NCI-H460 (cell line): ENCODE results near the gene TELO2. TPM values are rescaled to one million over a fixed set of nuclear protein-coding genes. Genes with fewer than 3 reads are reported as not detected.

ENCODE experiments used
- DNase-seq: peaks from one replicate; pipeline ENCODE4 v3.0.0-alpha.2; 2016; ENCODE audit warnings: low read depth; ENCODE audit errors: extremely low read depth
- total RNA-seq: library from RNA; depleted of rRNA; stranded (reverse); fragments of >200 nt; shearing (Covaris generic); gene quantifications from 2 replicates; pipeline ENCODE4 v1.2.3, GENCODE V29; 2014

The TELO2 gene
- total RNA-seq, 1 experiment from 2014 or later, result 7.8 TPM

DNA sequence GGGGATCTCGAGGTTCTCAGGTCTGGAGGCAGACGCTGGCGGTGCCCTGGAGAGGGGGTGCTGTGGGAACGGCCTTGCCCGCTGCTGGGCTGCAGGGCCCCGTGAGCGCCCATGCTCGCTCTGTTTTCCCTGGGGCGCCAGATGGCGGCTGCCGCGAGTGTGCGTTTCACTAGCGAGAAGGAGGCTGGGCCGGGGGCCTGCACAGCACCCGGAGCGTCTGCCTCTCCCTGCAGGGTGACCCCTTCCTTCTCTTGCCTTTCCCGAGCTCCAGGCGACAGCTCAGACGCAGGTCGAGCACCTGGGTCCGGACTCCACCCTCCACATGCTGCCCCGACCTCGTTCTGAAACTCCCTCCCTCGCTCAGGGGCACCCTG is 2.7 kb downstream of the TELO2 start:
- DNase-seq, result no peak

- DNase-seq, result no peak
These were observed 3.3 kb downstream of the TELO2 start for GRCh38 chr16:1496464-1496863.

DNA sequence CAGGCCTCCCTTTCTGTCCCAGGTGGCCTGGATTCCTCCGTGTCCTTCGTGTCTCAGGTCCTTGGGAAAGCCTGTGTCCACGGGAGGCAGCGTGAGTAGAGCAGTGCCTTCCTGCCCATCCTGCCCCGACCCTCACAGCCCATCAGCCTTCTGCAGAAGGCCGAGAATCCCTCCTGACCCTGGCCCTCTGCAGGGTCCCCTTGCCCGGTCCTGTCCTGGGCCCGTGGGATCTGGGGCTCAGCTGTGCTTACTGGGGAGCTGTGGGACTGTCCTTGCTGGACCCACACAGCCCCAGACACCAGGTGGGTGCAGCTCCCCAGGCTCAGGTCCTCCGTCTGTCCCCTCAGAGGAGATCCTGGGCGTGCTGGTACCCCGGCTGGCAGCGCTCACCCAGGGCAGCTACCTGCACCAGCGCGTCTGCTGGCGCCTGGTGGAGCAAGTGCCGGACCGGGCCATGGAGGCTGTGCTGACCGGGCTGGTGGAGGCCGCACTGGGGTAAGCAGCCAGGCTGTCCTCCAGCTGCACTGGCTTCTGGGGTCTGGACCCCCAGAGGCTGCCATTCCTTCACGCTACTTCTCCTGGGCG is 3.9 kb downstream of the TELO2 start:
- DNase-seq, result no peak

GRCh38 chr16:1498899-1499676 is 5.9 kb downstream of the TELO2 start:
- DNase-seq, result no peak

DNA sequence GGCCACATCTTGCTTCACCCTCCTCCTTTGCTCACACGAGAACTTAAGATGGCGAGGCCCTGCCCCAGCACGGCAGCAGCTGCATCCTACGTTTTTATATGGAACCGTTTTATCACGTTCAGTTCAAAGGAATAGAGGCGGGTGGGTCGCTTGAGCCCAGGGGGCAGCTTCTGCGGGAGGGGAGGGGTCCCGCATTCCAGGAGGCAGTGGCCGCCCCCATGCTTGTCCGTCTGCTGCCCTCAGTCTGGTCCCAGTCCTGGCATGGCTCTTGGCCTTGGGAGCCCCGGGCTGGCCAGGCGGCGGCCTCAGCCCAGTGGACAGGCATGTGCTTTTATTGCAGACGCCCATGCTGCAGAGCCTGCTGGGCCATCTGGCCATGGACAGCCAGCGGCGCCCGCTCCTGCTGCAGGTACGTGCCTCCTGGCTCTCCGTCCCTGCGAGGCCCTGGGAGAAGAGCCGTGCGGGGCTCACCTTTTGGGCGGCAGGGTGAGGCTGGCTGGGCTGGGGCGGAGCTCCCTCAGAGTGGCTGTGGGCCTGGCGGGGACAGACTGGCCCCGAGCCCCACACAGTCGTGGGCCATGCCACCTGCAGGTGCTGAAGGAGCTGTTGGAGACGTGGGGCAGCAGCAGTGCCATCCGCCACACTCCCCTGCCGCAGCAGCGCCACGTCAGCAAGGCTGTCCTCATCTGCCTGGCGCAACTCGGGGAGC is 6.8 kb downstream of the TELO2 start:
- no peak for DNase-seq

DNA sequence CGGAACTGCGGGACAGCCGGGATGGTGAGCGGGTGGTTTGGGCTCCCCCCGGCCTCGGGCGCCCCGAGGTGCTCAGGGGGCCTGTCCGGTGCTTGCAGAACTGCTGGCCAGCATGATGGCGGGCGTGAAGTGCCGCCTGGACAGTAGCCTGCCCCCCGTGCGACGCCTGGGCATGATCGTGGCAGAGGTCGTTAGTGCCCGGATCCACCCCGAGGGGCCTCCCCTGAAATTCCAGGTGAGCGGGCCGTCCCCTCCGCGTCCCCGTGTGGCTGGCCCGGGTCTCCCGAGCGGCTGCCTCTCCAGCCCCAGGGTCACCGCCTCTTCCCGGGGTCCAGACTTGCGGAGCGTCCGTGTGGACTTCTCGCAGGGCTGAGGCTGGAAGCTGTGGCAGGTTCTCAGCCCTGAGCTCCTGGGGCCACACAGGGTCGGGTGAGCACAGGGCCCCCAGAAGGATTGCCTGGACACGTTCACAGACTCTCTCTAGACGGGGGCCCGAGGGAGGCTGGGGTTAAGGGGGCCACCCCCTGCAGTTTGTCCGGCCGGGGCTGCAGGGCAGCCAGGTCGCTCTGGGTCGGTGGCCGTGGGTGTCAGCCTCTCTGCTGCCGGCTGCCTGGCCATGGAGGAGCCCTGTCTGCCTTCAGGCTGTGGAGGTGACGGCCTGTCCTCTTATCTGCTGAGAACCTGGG is 7.4 kb downstream of the TELO2 start:
- DNase-seq, result no peak

DNA sequence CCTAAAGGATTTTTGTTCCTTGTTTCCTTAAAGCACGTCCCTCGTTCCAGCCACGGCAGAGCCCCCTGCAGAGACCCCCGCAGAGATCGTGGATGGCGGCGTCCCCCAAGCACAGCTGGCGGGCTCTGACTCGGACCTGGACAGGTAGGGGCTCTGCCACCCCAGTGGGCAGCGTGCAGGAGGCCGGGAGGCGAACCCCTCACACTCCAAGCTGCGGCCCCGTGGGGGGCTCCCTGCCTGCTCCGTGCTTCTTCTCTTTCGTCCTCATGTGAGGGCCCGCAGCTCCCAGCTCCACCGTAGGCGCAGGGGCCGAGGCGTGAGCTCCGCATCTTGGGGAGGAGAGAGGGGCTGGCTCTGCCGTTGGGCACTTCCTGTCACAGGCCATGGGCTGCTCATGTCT is 8.5 kb downstream of the TELO2 start:
- DNase-seq, result no peak

DNA sequence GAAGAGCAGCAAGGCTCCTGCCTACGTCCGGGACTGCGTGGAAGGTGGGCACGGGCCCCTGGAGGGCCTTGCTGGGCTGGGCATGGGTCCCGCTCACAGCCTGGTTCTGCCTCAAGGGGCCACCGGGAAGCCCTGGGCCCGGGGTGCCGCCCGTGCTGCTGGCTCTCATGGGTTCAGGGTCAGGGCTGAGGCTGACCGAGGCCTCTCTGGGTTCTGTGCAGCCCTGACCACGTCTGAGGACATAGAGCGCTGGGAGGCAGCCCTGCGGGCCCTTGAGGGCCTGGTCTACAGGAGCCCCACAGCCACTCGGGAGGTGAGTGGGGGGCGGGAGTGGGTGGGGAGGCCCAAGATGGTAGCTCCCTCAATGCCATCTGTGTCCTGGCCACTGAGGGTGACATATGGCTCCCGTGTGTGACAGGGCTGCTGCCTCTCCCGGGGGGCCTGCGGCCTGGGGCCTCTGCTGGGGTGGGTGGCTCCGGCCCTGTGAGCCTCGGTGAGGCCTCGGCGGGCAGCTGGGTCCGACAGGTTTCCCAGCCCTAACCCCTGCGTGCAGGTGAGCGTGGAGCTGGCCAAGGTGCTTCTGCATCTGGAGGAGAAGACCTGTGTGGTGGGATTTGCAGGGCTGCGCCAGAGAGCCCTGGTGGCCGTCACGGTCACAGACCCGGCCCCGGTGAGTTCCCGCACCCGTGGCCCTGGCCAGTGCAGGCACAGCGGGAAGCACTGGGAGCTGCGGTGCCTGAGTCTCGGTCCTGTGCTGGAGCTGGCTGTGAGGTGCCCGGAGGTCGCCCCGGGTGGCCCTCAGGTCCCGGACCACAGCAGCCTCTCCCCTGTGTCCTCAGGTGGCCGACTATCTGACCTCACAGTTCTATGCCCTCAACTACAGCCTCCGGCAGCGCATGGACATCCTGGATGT is 9.2 kb downstream of the TELO2 start:
- no peak for DNase-seq

- DNase-seq, result no peak
These were observed 10.2 kb downstream of the TELO2 start for GRCh38 chr16:1503110-1503955.

DNA sequence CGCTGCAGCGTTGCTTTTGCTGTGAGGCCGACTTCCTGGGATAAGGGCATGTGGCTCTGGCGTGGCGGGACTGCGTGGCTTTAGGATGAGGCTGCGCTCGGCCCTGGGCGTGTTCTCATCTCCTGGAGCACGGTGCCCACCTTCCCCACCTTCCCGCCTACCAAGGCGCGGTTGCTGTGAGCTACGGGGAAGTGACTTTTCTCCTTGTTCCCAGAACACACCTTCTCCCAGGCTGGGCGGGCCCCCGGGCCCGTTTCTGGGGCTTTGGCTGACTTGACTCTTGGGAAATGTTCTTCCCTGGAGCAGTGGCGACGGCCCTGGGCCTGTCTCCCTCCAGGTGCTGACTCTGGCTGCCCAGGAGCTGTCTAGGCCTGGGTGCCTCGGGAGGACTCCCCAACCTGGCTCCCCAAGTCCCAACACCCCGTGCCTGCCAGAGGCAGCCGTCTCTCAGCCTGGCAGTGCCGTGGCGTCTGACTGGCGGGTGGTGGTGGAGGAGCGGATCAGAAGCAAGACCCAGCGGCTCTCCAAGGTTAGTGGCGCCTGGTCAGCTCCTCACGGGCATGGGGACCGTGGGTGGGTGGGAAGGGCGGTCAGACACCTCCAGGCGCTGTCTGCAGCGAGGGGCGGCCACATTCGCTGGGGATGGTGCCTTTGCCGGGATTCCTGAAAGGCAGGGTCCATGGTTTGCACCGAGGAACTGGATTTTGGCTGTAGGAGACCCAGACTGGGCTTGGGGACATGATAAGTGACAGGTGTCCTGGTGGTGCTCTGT is 12.1 kb downstream of the TELO2 start:
- DNase-seq, result no peak

DNA sequence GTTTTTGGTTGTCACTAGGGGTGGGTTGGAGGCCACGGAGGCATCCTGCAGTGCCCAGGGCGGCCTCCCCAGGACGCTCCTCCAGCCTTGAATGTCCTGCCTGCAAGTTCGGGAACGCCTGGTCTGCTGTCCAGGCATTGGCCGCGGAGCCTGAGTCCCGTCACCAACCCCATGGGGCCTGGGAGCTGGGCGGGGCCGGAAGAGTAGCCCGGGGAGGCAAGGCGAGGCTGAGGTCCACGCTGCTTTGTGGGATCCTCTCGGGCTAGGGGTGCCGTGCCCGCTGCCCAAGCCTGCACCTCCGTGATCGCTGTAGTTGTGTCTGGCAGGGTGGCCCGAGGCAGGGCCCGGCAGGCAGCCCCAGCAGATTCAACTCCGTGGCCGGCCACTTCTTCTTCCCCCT is 12.8 kb downstream of the TELO2 start:
- DNase-seq, result no peak

- DNase-seq, result no peak
These were observed 13.5 kb downstream of the TELO2 start for GRCh38 chr16:1506494-1507213.

DNA sequence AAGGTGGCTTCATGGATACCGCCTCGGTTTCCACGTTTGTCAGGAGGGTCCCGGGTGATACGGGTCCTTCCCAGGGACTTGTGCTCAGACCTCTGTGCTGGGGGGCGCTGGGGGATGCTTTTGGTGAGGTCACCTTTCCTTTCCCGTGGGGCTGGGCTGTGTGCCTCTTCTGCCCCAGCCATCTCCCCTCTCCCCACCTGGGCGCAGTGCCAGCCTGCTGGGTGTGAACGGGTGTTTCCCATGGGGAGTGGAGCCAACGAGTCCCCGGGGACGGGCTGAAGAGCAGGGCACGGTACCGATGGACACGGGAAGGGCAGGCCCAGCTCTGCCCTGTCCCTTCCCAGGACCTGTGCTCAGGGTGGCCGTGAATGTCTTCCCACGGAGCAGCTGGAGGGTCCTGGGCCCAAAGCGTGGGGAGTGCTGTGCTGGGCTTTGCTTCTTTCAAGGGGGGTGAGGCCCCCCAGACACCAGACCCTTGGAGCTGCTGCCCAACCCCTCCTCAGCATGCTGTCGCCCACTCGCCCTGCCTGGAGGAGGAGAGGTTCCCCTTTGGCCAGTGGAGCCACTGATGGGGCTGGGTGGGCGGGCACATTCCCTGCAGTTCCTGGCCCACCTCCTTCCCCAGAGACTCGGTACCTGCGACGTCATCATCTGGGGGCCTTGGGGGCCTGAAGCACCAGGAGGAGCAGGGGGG is 15.5 kb downstream of the TELO2 start:
- no peak for DNase-seq

DNA sequence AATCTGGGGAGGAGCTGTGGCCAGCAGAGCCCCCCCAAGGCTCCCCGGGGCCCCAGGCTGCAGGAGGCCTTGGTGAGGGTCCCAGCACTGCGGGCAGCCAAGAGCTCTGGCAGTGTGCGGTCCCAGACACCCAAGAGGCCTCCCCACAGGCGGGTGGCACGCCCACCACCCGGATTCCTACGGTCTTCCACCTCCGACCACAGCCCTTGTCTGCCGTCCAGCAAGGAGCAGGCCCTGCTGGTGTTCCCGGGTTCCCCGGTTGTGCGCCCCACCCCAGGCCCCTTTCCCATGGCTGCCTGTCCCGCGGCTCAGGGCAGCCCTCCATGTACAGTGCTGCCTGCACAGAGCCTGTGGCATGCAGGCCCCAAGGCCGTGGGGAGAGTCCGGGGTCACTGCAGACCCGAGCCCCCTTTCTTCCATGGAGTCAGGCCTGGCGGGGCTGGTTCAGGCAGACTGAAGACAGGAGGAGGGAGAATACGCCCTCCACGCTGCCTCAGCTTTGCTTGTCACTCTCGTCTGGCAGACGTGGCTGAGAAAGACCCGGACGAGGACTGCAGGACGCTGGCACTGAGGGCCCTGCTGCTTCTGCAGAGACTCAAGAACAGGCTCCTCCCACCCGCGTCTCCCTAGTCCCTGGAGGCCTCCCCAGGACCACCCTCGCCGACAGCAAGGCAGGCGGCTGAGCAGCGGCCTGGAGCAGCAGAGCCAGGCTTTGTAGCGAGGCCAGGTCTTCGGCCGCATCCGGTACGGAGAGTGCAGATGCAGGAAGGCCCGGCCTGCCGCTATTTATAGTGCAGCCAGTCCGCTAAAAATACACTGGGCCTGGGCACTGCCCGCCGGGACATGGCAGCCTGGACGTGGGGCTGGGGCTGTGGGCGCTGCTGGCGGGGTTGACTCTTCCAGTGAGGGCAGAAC is 16.4 kb downstream of the TELO2 start:
- no peak for DNase-seq

DNA sequence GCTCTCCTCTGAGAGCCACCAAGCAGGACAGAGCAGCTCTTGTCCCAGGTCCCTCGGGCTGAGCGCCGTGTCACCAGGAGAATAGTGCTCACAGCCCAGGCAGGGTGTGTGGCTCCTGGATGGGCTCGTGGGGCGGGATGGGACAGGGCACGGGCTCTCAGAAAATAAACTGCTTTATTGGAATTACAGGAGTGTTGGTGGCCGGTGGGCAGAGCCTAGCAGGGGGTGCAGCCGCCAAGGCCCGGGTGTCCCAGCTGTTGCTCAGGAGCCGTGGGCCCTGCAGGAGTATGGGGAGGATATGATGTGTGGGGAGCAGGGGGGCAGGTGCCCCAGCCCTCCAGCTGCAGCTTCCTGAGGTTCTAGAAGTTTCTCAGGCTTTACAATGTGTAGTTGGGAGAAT is 17.1 kb downstream of the TELO2 start:
- no peak for DNase-seq

DNA sequence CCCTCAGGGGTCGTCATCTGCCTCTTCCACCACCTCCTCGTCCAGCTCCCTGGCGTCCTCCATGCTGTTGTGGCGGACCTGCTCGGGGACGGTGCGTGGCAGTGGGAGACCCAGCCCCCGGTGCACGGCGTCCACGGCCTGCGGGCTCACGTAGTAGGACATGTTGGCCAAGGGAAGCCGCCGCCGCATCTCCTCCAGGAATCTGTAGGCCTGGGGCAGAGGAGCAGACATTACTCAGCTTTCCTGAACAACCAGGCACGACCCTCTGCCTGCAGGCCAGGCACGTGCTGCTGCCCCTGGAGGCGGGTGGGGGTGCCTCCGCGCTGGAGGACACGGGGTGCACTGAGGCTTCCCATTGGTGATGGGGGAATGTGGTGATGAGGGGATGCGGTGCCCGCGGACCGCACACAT is 17.8 kb downstream of the TELO2 start:
- DNase-seq, result no peak
